ENCODE measurements around the gene ZMAT5. TPM values are rescaled to one million over a fixed set of nuclear protein-coding genes. Genes with fewer than 3 reads are reported as not detected.

The ZMAT5 gene
- polyA plus RNA-seq, 4 donors, result 17.1 to 36.5 (median 25.4) TPM

DNA sequence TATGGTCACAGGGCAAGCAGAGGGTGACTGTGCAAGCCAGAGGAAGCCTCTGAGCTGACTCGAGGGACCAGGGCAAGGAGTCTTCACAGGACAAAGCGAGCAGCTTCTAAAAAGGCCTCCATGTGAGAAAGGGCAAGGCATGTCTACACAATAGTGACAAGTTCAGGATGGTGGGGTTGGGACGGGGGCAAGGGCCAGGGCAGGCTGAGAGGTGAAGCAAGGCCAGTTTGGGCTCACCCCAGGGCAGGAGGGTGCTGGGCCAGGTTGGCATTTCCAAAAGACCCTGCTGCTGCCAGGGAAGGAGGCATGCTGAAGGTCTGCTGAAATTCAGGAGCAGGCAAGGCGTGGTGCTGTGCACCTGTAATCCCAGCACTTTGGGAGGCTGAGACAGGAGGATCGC is 59.3 kb downstream of the ZMAT5 start:
- Histone ChIP-seq H3K36me3 (ENCODE audit: control insufficient read depth in 3 of 3, insufficient read depth in 2 of 3, low read depth in 1 of 3, low read length in 3 of 3) (no peaks in the 10 kb centered on the region), H3K4me1 (ENCODE audit: control insufficient read depth in 3 of 3, insufficient read depth in 2 of 3, low read depth in 1 of 3, low read length in 2 of 3) (peaks cover 0 to 18% (median 0%) of the 10 kb centered on the region in 3 donors), H3K27me3 (ENCODE audit: control insufficient read depth in 3 of 3, insufficient read depth in 3 of 3, low read length in 3 of 3) (peaks cover 0 to 50% (median 0%) of the 10 kb centered on the region in 3 donors), H3K27ac (ENCODE audit: low read depth in 1 of 3, low read length in 2 of 3) (no peak overlapping the region), H3K9me3 (ENCODE audit: control insufficient read depth in 2 of 2, insufficient read depth in 1 of 2, low read depth in 1 of 2, low read length in 1 of 2) (no peaks in the 10 kb centered on the region), H3K4me3 (ENCODE audit: low read depth in 1 of 3, low read length in 3 of 3) (no peak overlapping the region)
- WGBS, 3 donors, result 80 to 88% (median 85%) methylated on average over 5 of the region's 5 CpGs
- no peak for FAIRE-seq
- DNase-seq, result no peak

DNA sequence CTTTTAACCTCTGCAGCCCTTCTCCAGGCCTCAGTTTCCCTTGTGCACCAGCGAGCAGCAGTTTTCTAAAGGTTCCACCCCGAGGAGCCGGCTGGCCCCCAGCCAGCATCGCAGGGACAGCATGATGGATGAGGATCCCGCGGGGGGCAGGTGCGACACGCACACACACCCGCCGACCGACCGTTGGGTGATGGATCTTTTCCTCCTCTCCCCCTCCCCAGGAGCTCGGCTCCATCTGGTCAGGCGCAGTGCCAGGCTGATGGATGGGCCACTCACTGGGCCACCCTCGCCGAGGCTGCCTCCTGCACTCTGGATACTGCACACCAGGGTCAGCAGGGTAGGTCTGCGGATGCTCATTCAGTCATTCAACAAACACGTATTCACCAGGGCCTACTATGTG is 59.8 kb downstream of the ZMAT5 start:
- Histone ChIP-seq H3K4me3 (ENCODE audit: low read depth in 1 of 3, low read length in 3 of 3) (no peak overlapping the region), H3K9me3 (ENCODE audit: control insufficient read depth in 2 of 2, insufficient read depth in 1 of 2, low read depth in 1 of 2, low read length in 1 of 2) (no peaks in the 10 kb centered on the region), H3K4me1 (ENCODE audit: control insufficient read depth in 3 of 3, insufficient read depth in 2 of 3, low read depth in 1 of 3, low read length in 2 of 3) (peaks cover 0 to 23% (median 0%) of the 10 kb centered on the region in 3 donors), H3K27ac (ENCODE audit: low read depth in 1 of 3, low read length in 2 of 3) (no peak overlapping the region), H3K27me3 (ENCODE audit: control insufficient read depth in 3 of 3, insufficient read depth in 3 of 3, low read length in 3 of 3) (peaks cover 0 to 50% (median 0%) of the 10 kb centered on the region in 3 donors), H3K36me3 (ENCODE audit: control insufficient read depth in 3 of 3, insufficient read depth in 2 of 3, low read depth in 1 of 3, low read length in 3 of 3) (no peaks in the 10 kb centered on the region)
- WGBS, 3 donors, result 49 to 64% (median 61%) methylated on average over 16 to 18 of the region's 18 CpGs
- no peak for FAIRE-seq
- DNase-seq, result no peak

DNA sequence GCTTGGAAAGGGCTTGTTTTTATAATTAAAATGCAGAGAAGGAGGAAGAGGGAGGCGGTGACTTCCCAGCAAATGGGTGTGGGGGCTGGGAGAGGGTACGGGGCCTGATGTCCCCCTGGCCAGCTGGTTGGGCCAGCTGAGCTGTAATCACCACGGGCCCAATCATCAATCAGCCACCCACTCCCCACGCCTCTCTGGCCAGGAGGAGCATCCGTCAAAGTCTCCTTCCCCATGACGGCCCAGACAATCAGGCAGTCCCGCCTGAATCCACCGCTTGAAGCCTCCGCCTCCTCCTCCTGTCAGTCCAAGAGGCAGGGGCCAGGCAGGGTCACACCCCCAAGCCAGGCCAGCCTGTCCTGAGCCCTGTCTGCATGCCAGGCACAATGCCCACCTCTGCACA is 60.3 kb downstream of the ZMAT5 start:
- no peak overlapping the region for H3K4me3 ChIP-seq (ENCODE audit: low read depth in 1 of 3, low read length in 3 of 3)
- 47 to 57% (median 52%) methylated on average over 7 to 9 of the region's 9 CpGs for WGBS, 3 donors
- FAIRE-seq, result no peak
- H3K36me3 ChIP-seq (ENCODE audit: control insufficient read depth in 3 of 3, insufficient read depth in 2 of 3, low read depth in 1 of 3, low read length in 3 of 3), result no peaks in the 10 kb centered on the region
- H3K4me1 ChIP-seq (ENCODE audit: control insufficient read depth in 3 of 3, insufficient read depth in 2 of 3, low read depth in 1 of 3, low read length in 2 of 3), result peaks cover 0 to 27% (median 0%) of the 10 kb centered on the region in 3 donors
- DNase-seq, result no peak
- no peaks in the 10 kb centered on the region for H3K9me3 ChIP-seq (ENCODE audit: control insufficient read depth in 2 of 2, insufficient read depth in 1 of 2, low read depth in 1 of 2, low read length in 1 of 2)
- H3K27ac ChIP-seq (ENCODE audit: low read depth in 1 of 3, low read length in 2 of 3), result no peak overlapping the region
- H3K27me3 ChIP-seq (ENCODE audit: control insufficient read depth in 3 of 3, insufficient read depth in 3 of 3, low read length in 3 of 3), result peaks cover 0 to 56% (median 0%) of the 10 kb centered on the region in 3 donors

DNA sequence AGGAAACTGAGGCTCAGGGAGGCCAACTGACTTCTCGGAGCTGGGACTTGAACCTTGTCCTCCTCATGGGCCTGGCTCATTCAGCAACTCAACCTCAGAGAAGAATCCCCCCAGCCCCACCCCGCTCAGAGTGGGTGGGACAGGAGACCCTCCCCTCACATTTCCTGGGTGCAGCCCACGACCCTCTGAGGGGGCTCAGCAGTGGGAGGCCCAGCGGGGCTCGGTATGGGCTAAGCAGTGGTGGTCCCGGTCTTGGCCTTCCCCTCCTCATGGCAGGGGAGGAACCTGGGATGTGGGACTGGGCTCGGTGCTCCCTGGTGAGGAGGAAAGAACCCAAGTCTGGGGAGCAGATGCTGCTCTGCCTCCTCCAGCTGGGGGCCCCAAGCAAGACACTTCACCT is 61.2 kb downstream of the ZMAT5 start:
- H3K36me3 ChIP-seq (ENCODE audit: control insufficient read depth in 3 of 3, insufficient read depth in 2 of 3, low read depth in 1 of 3, low read length in 3 of 3), result no peaks in the 10 kb centered on the region
- H3K4me1 ChIP-seq (ENCODE audit: control insufficient read depth in 3 of 3, insufficient read depth in 2 of 3, low read depth in 1 of 3, low read length in 2 of 3), result peaks cover 0 to 36% (median 0%) of the 10 kb centered on the region in 3 donors
- FAIRE-seq (no peak), DNase-seq (no peak)
- H3K4me3 ChIP-seq (ENCODE audit: low read depth in 1 of 3, low read length in 3 of 3), result no peak overlapping the region
- H3K9me3 ChIP-seq (ENCODE audit: control insufficient read depth in 2 of 2, insufficient read depth in 1 of 2, low read depth in 1 of 2, low read length in 1 of 2), result no peaks in the 10 kb centered on the region
- WGBS, 3 donors, result 80 to 87% (median 83%) methylated on average over 7 of the region's 7 CpGs
- H3K27me3 ChIP-seq (ENCODE audit: control insufficient read depth in 3 of 3, insufficient read depth in 3 of 3, low read length in 3 of 3), result peaks cover 0 to 61% (median 0%) of the 10 kb centered on the region in 3 donors
- no peak overlapping the region for H3K27ac ChIP-seq (ENCODE audit: low read depth in 1 of 3, low read length in 2 of 3)

DNA sequence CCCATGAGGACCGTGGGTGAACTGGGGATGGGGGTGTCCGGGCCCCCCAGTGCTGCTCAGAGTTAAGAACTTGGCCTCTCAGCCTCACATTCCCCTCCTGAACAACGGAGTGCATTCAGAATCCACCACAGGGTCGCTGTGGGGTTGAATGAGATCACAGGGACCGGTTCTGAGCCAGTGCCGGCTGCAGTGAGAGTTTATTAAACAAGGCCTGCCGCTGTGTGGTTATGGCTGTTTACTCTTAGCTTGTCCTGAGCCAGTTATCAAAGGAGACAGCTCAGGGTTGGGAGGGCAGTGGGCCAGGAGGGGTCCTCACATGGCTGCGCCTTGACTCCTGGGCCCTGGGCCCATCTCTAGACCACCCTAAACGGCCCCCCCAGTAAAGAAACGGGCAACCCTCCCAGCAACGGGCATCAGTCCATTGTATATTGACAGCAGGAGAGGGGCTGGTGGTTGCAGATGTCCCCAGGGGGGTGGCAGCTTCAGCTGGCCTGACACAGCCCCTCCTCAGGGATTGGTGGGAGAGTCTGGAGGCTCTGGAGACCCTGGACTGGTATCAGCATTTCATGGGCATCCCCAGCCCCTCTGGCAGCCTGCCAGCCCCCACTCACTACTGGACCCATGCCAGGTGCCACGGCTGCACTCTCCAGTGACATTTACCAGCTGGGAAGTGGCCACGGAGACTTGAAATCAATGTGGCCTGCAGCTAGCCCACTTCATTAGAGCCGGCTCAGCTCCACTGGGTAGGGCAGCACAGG is 62.1 kb downstream of the ZMAT5 start:
- peaks cover 0 to 64% (median 0%) of the 10 kb centered on the region in 3 donors for H3K27me3 ChIP-seq (ENCODE audit: control insufficient read depth in 3 of 3, insufficient read depth in 3 of 3, low read length in 3 of 3)
- 8 to 23% (median 20%) methylated on average over 14 of the region's 14 CpGs for WGBS, 3 donors
- no peaks in the 10 kb centered on the region for H3K36me3 ChIP-seq (ENCODE audit: control insufficient read depth in 3 of 3, insufficient read depth in 2 of 3, low read depth in 1 of 3, low read length in 3 of 3)
- FAIRE-seq (no peak), DNase-seq (peak in 1 of 2 donors; percentile 51)
- peaks cover 0 to 37% (median 0%) of the 10 kb centered on the region in 3 donors for H3K4me1 ChIP-seq (ENCODE audit: control insufficient read depth in 3 of 3, insufficient read depth in 2 of 3, low read depth in 1 of 3, low read length in 2 of 3)
- H3K4me3 ChIP-seq (ENCODE audit: low read depth in 1 of 3, low read length in 3 of 3), result no peak overlapping the region
- no peaks in the 10 kb centered on the region for H3K9me3 ChIP-seq (ENCODE audit: control insufficient read depth in 2 of 2, insufficient read depth in 1 of 2, low read depth in 1 of 2, low read length in 1 of 2)
- H3K27ac ChIP-seq (ENCODE audit: low read depth in 1 of 3, low read length in 2 of 3), result peak overlapping the region in 1 of 3 donors; percentile 18

DNA sequence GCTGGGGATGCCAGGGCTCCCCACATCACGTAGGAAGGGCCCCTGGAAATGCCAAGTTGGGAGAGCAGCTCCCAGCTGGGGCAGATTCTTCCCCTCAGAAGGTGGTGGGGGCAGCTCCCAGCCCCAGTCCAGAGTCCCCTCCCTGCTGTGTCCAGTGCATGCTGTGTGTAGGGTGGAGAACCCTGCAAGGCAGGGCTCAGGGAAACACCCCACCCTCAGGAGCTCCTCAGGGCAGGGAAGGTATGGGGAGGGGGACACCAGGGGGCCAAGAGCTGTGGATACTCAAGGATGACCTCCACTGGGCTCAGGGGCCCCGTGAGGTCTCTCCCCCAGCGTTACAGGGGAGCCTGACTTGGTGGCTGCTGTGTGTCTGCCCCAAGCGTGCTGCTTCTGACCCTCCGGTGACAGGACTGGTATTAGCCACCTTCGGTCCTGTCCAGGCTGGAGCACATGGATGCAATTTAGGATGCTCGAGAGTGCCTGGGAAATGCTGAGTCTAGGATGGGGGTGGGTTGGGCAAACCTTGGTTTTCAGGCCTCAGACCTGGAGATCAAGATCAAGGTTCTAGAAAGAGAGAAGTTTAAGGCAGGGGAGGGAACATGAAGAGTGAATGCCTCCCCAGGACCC is 63.1 kb downstream of the ZMAT5 start:
- no peak for DNase-seq
- Histone ChIP-seq H3K4me3 (ENCODE audit: low read depth in 1 of 3, low read length in 3 of 3) (no peak overlapping the region), H3K27me3 (ENCODE audit: control insufficient read depth in 3 of 3, insufficient read depth in 3 of 3, low read length in 3 of 3) (peaks cover 0 to 57% (median 0%) of the 10 kb centered on the region in 3 donors), H3K36me3 (ENCODE audit: control insufficient read depth in 3 of 3, insufficient read depth in 2 of 3, low read depth in 1 of 3, low read length in 3 of 3) (peaks cover 0 to 4% (median 0%) of the 10 kb centered on the region in 3 donors), H3K4me1 (ENCODE audit: control insufficient read depth in 3 of 3, insufficient read depth in 2 of 3, low read depth in 1 of 3, low read length in 2 of 3) (peaks cover 0 to 37% (median 0%) of the 10 kb centered on the region in 3 donors), H3K27ac (ENCODE audit: low read depth in 1 of 3, low read length in 2 of 3) (peak overlapping the region in 1 of 3 donors; percentile 8), H3K9me3 (ENCODE audit: control insufficient read depth in 2 of 2, insufficient read depth in 1 of 2, low read depth in 1 of 2, low read length in 1 of 2) (no peaks in the 10 kb centered on the region)
- 48 to 73% (median 69%) methylated on average over 7 of the region's 7 CpGs for WGBS, 3 donors
- FAIRE-seq, result no peak

DNA sequence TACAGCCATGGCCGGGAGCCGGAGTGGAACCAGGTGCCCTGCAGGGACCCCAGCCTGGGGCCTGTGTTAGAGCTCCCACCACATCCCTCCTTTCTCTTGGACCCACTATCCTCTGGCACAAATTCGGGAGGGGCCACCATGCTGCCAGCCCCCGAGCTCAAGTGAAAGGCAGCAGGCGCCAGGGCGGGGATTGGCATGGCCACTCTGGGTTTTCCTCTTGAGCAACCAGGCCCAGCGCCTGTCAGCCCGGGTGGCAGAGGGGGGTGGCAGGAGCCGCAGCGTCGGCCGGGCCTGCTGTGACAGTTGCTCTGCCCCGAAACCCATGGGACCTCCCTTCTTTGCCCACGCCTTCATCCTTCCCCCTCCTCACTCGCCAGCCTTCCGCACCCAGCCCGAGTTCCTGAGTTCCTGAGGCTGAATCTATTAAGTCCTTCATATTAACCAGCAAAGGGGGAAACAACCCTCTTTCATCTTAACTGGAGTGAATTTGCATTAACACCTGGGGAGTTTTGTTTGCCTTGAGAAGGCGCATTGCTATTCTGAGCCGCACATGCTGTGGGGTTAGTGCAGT is 63.8 kb downstream of the ZMAT5 start:
- no peaks in the 10 kb centered on the region for H3K9me3 ChIP-seq (ENCODE audit: control insufficient read depth in 2 of 2, insufficient read depth in 1 of 2, low read depth in 1 of 2, low read length in 1 of 2)
- DNase-seq (no peak), FAIRE-seq (no peak)
- H3K4me3 ChIP-seq (ENCODE audit: low read depth in 1 of 3, low read length in 3 of 3), result no peak overlapping the region
- peak overlapping the region in 2 of 3 donors; percentile 2 to 53 for H3K27ac ChIP-seq (ENCODE audit: low read depth in 1 of 3, low read length in 2 of 3)
- H3K27me3 ChIP-seq (ENCODE audit: control insufficient read depth in 3 of 3, insufficient read depth in 3 of 3, low read length in 3 of 3), result peaks cover 0 to 56% (median 0%) of the 10 kb centered on the region in 3 donors
- peaks cover 0 to 37% (median 0%) of the 10 kb centered on the region in 3 donors for H3K4me1 ChIP-seq (ENCODE audit: control insufficient read depth in 3 of 3, insufficient read depth in 2 of 3, low read depth in 1 of 3, low read length in 2 of 3)
- WGBS, 3 donors, result 40 to 46% (median 43%) methylated on average over 19 of the region's 19 CpGs
- peaks cover 0 to 6% (median 0%) of the 10 kb centered on the region in 3 donors for H3K36me3 ChIP-seq (ENCODE audit: control insufficient read depth in 3 of 3, insufficient read depth in 2 of 3, low read depth in 1 of 3, low read length in 3 of 3)

All from small intestine (tissue), 7 donors.